ENCODE results near the gene FOS. TPM values are rescaled to one million over a fixed set of nuclear protein-coding genes. Genes with fewer than 3 reads are reported as not detected.

The FOS gene
- total and polyA plus RNA-seq, 2 experiments from 2014 or later = 47.3 to 54.8 TPM

GRCh38 chr14:75267141-75267721, 11.4 kb upstream of the FOS start (continued):
- TF ChIP-seq, protein P1, sequence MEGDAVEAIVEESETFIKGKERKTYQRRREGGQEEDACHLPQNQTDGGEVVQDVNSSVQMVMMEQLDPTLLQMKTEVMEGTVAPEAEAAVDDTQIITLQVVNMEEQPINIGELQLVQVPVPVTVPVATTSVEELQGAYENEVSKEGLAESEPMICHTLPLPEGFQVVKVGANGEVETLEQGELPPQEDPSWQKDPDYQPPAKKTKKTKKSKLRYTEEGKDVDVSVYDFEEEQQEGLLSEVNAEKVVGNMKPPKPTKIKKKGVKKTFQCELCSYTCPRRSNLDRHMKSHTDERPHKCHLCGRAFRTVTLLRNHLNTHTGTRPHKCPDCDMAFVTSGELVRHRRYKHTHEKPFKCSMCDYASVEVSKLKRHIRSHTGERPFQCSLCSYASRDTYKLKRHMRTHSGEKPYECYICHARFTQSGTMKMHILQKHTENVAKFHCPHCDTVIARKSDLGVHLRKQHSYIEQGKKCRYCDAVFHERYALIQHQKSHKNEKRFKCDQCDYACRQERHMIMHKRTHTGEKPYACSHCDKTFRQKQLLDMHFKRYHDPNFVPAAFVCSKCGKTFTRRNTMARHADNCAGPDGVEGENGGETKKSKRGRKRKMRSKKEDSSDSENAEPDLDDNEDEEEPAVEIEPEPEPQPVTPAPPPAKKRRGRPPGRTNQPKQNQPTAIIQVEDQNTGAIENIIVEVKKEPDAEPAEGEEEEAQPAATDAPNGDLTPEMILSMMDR (conservative IDR thresholded peaks at IDR 0.05; ENCODE audit: low read depth in 2 of 2) = no peak
- no peak for TF ChIP-seq CREB1 (CRISPR knock-in tag; IDR thresholded peaks at IDR 0.05; ENCODE audit: low read depth)

DNA sequence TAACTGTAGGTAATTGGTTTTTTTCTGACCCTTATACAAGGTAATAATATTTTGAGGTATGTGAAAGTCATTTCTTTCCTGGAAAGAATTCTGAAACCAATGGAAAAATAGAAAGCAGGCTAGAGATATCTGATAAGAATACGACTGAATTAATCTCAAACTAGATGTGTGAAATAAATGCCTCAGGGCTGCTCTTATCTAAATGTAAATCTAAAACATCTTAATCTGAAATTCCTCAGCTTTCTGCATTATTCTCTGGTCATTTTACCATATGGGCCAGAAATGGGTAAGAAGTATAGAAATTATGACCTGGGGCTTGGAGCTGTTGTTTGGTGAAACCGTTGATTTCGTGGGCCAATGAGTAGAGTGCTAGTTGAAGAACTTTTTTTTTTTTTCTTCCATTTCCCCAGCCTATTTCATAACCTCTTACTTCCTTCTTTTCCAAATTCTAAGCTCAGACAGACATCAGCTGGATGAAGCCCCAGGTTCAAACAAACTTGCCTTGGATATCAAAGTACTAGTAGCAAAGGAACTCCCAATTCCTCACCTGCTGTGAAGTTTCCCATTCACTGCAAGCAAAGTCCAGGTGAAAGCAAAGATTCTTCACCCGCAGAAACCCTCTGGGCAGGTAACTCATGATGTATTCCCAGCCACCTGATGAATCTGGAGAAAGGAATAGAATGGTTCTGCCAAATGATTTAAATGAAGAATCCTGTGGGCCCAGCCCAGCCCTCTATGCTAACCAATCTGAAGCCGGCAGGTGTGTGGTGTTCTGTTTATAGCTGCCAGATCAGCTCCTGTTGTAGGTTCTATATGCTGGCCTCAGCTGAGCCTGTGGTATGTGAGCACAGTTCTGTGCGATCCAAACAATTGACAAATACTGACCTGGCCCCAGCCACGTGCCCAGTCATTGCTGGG, 9.7 kb upstream of the FOS start:
- Histone ChIP-seq H3K27ac (ENCODE audit: low read depth) (no peak overlapping the region), H3K9me2 (ENCODE audit: insufficient read depth) (no peaks in the 10 kb centered on the region), H4K20me1 (replicated peaks; ENCODE audit: insufficient read depth) (no peaks in the 10 kb centered on the region), H3F3A (replicated peaks; ENCODE audit: low read depth) (no peaks in the 10 kb centered on the region), H3K36me3 (ENCODE audit: insufficient read depth) (no peaks in the 10 kb centered on the region), H2AFZ (no peak overlapping the region), H3K4me2 (no peak overlapping the region), H3K4me1 (ENCODE audit: insufficient read depth) (peaks cover 17% of the 10 kb centered on the region; the same call in 1 of the 2 replicates), H3K27me3 (ENCODE audit: insufficient read depth) (no peaks in the 10 kb centered on the region), H3K79me2 (replicated peaks; ENCODE audit: insufficient read depth) (no peaks in the 10 kb centered on the region), H3K4me3 (no peak overlapping the region)
- no peak overlapping the region for H3K27ac Mint-ChIP-seq
- peak; percentile 39 for DNase-seq (ENCODE audit: low spot score)
- H3K27me3 Mint-ChIP-seq (ENCODE audit: insufficient read depth, low read depth, poor library complexity) = peaks cover 5% of the 10 kb centered on the region
- peaks cover 18% of the 10 kb centered on the region for H3K4me1 Mint-ChIP-seq
- peak; percentile 84 for ATAC-seq
- H3K4me3 Mint-ChIP-seq = no peak overlapping the region
- no peak for TF ChIP-seq ZNF114 (CRISPR knock-in tag; IDR thresholded peaks at IDR 0.05)
- no peak for TF ChIP-seq ZNF462 (CRISPR knock-in tag; IDR thresholded peaks at IDR 0.05)
- no peaks in the 10 kb centered on the region for H3K36me3 Mint-ChIP-seq (ENCODE audit: low read depth)
- H3K9me3 Mint-ChIP-seq = no peaks in the 10 kb centered on the region

Data from GM23338 (cell line).